Measurements from ENCODE around the gene TYRO3.

DNA sequence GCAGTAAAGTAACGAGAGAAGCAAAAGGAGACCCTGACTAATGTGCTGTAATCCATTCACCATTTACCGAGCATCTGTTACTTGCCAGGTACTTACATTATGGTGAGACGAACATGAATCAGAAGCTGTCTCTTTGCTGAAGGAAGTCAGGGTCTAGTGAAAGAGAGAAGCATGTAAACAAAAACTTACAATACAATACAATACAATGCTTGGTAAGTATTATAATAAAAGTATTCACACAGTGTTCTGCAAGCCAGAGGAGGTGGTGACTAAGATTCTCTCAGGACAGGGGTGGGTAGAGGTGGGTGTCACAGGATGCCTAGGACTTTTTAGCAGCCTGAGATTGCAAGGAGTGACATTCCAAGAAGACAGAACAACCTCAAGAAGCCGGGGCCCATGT lies 51.0 kb downstream of the TYRO3 start:
- TF ChIP-seq EZH2 (IDR thresholded peaks at IDR 0.05; ENCODE audit: insufficient read depth, poor library complexity, severe bottlenecking) (no peak), EZH2phosphoT487 (IDR thresholded peaks at IDR 0.05; ENCODE audit: insufficient read depth, low read depth) (no peak)
